Chondrocyte (in vitro differentiated cells): ENCODE measurements around the gene HARS2. TPM values are rescaled to one million over a fixed set of nuclear protein-coding genes. Genes with fewer than 3 reads are reported as not detected.
A peak's percentile ranks its signal among the peaks of the same experiment; 100 is the strongest.
"Not testable (repeated sequence)": the region's sequence is repeated elsewhere in the genome, so short reads cannot be mapped to it uniquely, and the experiment has no call there.

Source experiments
- DNase-seq: peaks from one replicate; pipeline ENCODE4 v3.0.0; 2021; ENCODE audit warnings: mixed read lengths, low spot score
- H3K27ac Mint-ChIP-seq: one replicate; pipeline ENCODE4 v1.8.0; 2021; ENCODE audit warnings: mild to moderate bottlenecking, moderate library complexity, mixed read lengths; ENCODE audit not compliant: unreplicated experiment
- H3K27me3 Mint-ChIP-seq: 2 replicates; pipeline ENCODE4 v1.8.0; 2021; ENCODE audit warnings: low read depth, mixed read lengths
- H3K36me3 Mint-ChIP-seq: 2 replicates; pipeline ENCODE4 v1.8.0; 2021; ENCODE audit warnings: low read depth, mixed read lengths
- H3K4me1 Mint-ChIP-seq: 2 replicates; pipeline ENCODE4 v1.8.0; 2021; ENCODE audit warnings: low read depth, mild to moderate bottlenecking, mixed read lengths
- H3K4me3 Mint-ChIP-seq: one replicate; pipeline ENCODE4 v1.8.0; 2021; ENCODE audit warnings: mild to moderate bottlenecking, moderate library complexity, mixed read lengths; ENCODE audit not compliant: unreplicated experiment
- H3K9me3 Mint-ChIP-seq: 2 replicates; pipeline ENCODE4 v1.8.0; 2021; ENCODE audit warnings: low read depth, mixed read lengths
- CTCF ChIP-seq: fragments of 200-600 bp; sonication (generic); IDR thresholded peaks from 2 replicates; pipeline ENCODE4 v1.5.0; 2021; ENCODE audit warnings: antibody characterized with exemption, mild to moderate bottlenecking, moderate library complexity
- total RNA-seq: library from RNA; stranded (reverse); gene quantifications from 3 replicates; pipeline ENCODE4 v1.2.1, GENCODE V29; 2021

HARS2 gene
- total RNA-seq, 1 donor from 2014 or later: 22.8 TPM

- Mint-ChIP-seq H3K4me1 (peaks cover 7% of the 10 kb centered on the region), H3K27ac (no peak overlapping the region), H3K36me3 (peaks cover 56% of the 10 kb centered on the region), H3K27me3 (no peaks in the 10 kb centered on the region), H3K4me3 (no peak overlapping the region), H3K9me3 (no peaks in the 10 kb centered on the region)
- no peak for TF ChIP-seq CTCF
- no peak for DNase-seq
Measured at GRCh38 chr5:140658870-140659269, 32.4 kb upstream of the HARS2 start.

GRCh38 chr5:140660371-140660770 lies 30.9 kb upstream of the HARS2 start:
- peaks cover 44% of the 10 kb centered on the region for H3K36me3 Mint-ChIP-seq
- not testable (repeated sequence) for H3K4me3 Mint-ChIP-seq

GRCh38 chr5:140664030-140664358 lies 27.3 kb upstream of the HARS2 start:
- no peak for TF ChIP-seq CTCF
- H3K4me1 Mint-ChIP-seq: peaks cover 38% of the 10 kb centered on the region
- peak overlapping the region; percentile 99 for H3K27ac Mint-ChIP-seq
- H3K36me3 Mint-ChIP-seq: peaks cover 33% of the 10 kb centered on the region
- no peak for DNase-seq
- no peaks in the 10 kb centered on the region for H3K27me3 Mint-ChIP-seq
- peak overlapping the region; percentile 97 for H3K4me3 Mint-ChIP-seq
- H3K9me3 Mint-ChIP-seq: no peaks in the 10 kb centered on the region

More at GRCh38 chr5:140660371-140660770, 30.9 kb upstream of the HARS2 start:
- not testable (repeated sequence) for H3K9me3 Mint-ChIP-seq, DNase-seq, H3K27ac Mint-ChIP-seq, H3K27me3 Mint-ChIP-seq
- peaks cover 16% of the 10 kb centered on the region for H3K4me1 Mint-ChIP-seq

GRCh38 chr5:140664359-140665119 lies 26.7 kb upstream of the HARS2 start, which contains the start of gene WDR55:
Gene WDR55 (plus strand): TSS chr5:140664904. CDS start chr5:140664913, 9 bp downstream.
- Mint-ChIP-seq H3K4me3 (peak within 1 kb of the TSS; percentile 97), H3K4me1 (peaks cover 38% of the 10 kb centered on the region), H3K27ac (peak within 1 kb of the TSS; percentile 99), H3K27me3 (no peaks in the 10 kb centered on the region), H3K36me3 (peaks cover 34% of the 10 kb centered on the region), H3K9me3 (no peaks in the 10 kb centered on the region)
- peak; percentile 98 for DNase-seq
- TF ChIP-seq CTCF: peak; percentile 5

- H3K9me3 Mint-ChIP-seq, DNase-seq, H3K4me3 Mint-ChIP-seq, H3K27me3 Mint-ChIP-seq, H3K27ac Mint-ChIP-seq: not testable (repeated sequence)
- H3K4me1 Mint-ChIP-seq: peaks cover 19% of the 10 kb centered on the region
- peaks cover 22% of the 10 kb centered on the region for H3K36me3 Mint-ChIP-seq
Measured at GRCh38 chr5:140671035-140671434, 20.2 kb upstream of the HARS2 start.

- no peak for TF ChIP-seq CTCF
- peaks cover 24% of the 10 kb centered on the region for H3K36me3 Mint-ChIP-seq
- H3K4me1 Mint-ChIP-seq: peaks cover 13% of the 10 kb centered on the region
- H3K4me3 Mint-ChIP-seq: no peak overlapping the region
- no peak overlapping the region for H3K27ac Mint-ChIP-seq
- no peaks in the 10 kb centered on the region for H3K27me3 Mint-ChIP-seq
- no peaks in the 10 kb centered on the region for H3K9me3 Mint-ChIP-seq
- DNase-seq: no peak
Measured at GRCh38 chr5:140671472-140672125, 19.7 kb upstream of the HARS2 start.
